HG03066 (cell line): ENCODE measurements around the gene CTU2.

Experiments used
- ATAC-seq: cut with Tn5 transposase; IDR thresholded peaks from one replicate; pipeline ENCODE4 v1.9.1; 2021; ENCODE audit warnings: low read depth; ENCODE audit not compliant: unreplicated experiment

Gene CTU2

DNA sequence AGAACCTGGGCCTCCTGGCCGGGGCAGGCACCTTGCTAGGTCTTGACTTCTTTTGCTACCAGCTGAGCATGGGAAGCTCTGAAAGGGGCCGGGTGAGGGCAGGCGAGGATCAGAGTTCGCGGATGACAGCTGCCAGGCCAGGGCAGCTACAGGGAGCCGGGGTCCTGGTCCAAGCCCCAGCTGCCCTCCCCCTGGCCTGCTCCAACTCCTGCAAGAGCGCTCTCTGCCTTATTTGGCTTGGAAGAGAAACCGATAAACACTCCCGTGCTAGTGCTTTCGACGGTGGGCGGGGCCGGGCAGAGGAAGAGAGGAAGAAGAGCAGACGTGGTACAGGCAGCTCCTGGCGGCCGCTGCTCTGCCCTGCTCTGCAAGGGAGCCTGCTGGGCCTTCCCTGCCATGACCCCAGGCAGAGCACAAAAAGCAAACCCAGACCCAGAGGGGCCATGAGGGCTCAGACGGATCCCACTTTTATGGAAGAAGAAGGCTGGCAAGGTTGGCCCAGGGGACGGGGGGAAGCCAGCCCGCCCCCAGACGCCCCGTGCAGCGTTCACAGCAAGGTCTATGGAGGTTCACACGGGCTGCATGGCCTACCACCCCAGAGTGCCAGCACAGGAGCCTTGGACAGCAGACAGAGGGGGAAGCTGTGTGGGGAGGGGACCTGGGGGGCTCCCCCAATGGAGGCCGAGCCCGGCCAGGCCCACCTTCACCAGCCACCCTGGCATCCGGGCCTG lies 53.1 kb downstream of the CTU2 start:
- no peak for ATAC-seq

DNA sequence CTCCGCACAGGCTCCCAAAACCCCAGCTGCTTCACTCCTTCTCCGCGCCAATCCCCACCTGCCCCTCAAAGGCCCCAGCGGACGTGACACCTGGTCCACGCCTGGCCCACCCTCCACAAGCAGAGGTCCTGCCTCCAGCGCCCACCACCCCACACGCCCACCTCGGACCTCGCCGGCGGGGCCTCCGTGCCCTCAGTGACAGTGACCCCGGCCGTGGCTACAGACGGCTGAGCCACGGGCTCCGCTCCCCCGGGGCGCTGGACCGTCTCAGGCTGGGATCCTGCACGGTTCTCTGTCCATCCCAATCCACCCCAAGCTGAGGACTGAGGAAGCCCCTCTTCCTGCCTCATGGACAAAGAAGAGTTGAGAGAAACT lies 53.7 kb downstream of the CTU2 start:
- no peak for ATAC-seq

DNA sequence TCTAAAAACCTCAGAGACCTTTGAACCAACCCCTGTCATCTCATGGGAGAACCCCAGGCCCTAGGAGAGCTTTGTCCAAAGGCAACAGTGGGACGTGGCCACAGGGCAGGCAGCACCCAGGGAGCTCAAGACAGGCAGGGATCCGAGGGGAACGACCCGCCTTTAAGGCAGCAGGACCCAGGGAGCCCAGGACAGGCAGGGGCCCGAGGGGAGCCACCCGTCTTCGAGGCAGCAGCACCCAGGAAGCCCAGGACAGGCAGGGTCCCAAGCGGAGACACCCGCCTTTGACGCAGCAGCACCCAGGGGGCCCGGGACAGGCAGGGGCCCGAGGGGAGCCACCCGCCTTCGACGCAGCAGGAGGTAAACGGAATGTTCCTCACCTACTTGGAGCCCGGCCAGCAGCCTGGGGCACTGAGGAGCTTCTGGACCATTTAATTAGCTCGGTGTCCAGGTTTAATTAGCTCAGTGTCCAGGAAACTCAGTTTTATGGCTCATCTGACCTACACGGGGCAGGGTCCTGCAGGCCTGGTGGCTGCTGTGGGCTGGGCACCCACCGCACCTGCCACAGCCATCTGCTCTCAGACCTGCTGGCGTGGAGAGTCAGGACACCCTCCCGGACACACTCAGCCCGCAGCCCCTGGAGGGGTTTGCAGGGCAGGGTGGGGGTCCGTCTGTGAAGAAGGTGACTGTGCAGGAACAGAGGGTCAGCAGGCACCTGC lies 54.3 kb downstream of the CTU2 start:
- no peak for ATAC-seq

DNA sequence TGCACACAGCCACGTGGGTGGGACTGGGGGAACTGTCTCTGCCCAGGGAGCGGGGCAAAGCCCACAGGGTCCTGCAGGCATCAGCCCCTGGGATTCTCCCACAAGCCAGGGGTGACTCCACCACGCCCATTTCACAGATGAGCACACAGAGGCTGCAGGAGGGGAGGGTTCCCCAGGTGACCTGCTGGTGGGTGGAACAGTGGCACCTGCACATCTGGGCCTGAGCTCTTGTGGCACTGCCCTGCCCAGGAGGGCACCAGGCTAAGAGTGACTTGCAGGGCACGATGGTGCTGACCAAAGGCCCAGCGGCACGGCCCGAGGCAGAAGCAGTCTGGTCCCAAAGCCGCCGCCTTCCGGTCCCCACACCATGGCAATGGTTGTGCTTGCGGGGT lies 54.8 kb downstream of the CTU2 start:
- no peak for ATAC-seq

DNA sequence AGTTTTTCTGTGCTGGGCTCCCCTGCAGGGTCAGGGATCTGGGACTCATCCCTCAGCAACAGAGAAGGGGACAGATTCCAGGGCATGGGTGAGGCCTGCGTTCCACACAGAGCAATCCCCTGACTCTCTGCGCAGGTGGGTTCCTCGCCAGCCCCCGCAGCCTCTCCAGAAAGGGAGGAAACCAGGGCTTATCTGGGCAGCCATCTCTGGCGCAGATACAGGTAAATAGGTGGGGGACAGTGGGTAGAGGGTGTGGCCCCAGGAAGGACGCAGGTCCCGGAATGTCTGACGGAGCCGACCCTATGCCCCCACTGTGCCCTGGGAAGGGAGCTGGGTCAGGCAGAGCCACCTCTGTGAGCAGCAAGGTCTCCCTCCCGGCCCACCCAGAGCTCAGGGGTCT lies 55.5 kb downstream of the CTU2 start:
- ATAC-seq, result no peak

DNA sequence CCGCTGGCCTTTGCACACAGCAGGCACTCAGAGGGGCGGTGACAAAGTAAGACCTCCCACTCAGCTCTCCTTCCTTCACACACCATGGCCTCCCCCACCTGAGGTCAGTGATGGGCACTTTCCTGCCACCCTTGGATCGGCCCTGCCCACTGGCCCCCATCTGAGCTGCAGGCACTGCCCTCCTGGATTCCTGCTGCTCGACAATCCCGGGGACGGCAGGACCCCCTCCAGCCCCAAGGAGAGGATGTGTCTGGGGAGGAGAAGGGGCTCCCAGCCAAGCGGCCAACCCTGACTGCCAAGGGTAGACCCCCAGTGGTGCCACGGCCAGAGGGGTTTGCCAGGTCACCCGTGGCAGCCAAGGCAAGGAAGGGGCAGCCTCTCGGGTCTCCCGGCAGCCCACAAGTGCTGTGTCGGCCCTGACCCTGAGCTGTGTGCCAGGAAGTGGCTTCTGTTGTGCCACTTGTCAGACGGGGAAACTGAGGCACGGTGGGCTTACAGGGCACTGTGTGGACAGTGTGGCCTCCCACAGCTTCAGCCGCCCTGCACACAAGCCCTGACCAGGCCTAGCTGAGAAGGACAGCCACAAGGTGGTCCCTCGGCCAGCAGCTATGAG lies 56.1 kb downstream of the CTU2 start:
- ATAC-seq, result no peak

DNA sequence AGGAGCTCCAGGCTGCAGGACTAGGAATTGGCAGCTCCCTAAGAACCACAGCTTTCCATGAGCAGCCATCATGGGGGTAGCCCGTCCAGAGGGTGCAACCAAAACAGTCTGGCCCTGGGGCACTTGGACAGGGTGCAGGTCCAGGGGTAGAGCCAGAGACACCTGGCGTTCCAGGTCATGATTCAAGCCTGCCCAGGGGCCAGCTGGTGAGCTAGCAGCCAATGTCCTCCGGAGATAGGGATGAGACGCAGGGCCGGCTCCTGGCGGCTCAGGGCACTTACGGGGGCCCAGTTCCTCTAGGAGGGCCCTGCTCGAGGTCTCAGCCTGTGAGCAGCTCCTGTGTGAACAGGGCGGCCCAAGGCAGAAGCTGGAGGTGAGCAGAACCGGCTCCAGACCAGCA lies 56.6 kb downstream of the CTU2 start:
- ATAC-seq, result no peak

DNA sequence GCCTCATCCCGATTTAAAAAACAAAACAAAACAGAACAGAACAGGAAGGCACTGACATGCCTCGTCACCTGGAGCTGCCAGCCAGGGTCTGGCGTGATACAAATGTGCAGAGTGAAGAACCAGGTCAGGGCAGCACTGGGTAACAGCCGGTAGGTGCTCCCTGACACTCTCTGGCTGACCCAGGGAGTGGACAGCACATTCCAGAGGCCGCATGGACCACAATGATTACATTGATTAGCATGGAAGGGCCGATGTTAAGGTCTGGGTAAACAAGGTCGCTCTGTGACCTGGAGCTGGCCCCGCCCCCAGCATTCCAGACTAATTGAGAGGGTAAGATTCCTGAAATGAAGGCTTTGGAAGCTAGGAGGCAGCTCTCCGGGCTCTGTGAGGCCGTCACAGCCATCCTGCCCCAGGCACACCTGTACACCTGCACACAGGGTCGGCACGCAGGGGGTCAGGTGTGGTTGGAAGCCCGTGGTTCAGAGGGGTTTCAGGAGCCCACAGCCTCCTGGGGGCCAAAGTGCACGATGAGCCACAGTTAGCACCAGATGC lies 57.3 kb downstream of the CTU2 start:
- ATAC-seq, result no peak

DNA sequence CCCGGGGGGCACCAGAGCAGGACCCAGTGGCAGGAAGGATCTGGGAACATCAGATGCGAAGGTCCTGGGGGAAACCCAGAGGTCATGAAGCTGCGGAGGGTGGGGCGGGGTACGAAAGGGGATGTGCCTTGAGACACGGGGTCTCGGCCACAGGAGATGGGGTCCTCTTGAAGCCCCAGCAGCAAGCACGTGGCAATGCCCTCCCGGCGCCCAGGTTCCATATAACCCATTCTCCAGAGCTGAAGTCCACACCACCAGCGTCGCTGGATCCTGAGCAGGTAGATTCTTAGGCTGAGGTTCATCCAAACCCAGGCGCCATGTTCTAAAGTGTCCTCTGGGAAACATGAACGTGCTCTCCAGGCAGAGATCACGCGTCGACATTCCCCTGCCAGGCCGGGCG lies 57.8 kb downstream of the CTU2 start:
- ATAC-seq, result no peak

DNA sequence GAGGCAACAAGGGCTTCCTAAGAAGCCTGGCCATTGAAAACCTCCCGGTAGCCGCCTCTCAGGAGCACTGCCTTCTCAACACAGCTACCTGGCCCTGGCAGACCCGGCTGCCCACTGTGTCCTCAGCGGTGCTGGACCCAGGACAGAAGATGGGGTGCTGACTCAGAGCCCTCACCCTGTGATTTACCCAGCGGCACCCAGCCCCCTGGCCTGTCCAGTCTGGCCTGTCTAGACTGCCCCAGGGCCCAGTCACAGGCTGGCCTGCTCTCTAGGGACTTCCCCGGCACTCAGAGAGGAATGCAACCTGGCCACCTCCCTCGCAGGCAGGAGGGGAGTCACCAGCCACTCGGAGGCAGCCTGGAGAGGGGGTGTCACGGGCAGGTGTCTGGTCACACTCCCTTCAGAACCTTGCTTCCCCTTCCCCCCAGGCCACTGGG lies 58.6 kb downstream of the CTU2 start:
- no peak for ATAC-seq
